ENCODE data around the gene MADCAM1.

GRCh38 chr19:531009-531752, 34.9 kb downstream of the MADCAM1 start:
- TF ChIP-seq CTCF (conservative IDR thresholded peaks at IDR 0.05; ENCODE audit: low read depth, low read length) (no peak; the same call in 1 of the 2 replicates), EZH2 (IDR thresholded peaks at IDR 0.05; ENCODE audit: borderline replicate concordance, low read depth, low read length, poor library complexity, severe bottlenecking) (no peak)
